ENCODE results near the gene GLTPD2.

GRCh38 chr17:4772235-4772613, 16.5 kb upstream of the GLTPD2 start:
- TF ChIP-seq CTCF (IDR thresholded peaks at IDR 0.05) (no peak), POLR2A (IDR thresholded peaks at IDR 0.05) (no peak), POLR2AphosphoS5 (IDR thresholded peaks at IDR 0.05) (no peak), EP300 (IDR thresholded peaks at IDR 0.05) (no peak)
